ENCODE results near the gene TTC19. TPM values are rescaled to one million over a fixed set of nuclear protein-coding genes. Genes with fewer than 3 reads are reported as not detected.
"Not testable (repeated sequence)": the region's sequence is repeated elsewhere in the genome, so short reads cannot be mapped to it uniquely, and the experiment has no call there.

TTC19 gene
- total RNA-seq, 1 donor, result 41.0 TPM

DNA sequence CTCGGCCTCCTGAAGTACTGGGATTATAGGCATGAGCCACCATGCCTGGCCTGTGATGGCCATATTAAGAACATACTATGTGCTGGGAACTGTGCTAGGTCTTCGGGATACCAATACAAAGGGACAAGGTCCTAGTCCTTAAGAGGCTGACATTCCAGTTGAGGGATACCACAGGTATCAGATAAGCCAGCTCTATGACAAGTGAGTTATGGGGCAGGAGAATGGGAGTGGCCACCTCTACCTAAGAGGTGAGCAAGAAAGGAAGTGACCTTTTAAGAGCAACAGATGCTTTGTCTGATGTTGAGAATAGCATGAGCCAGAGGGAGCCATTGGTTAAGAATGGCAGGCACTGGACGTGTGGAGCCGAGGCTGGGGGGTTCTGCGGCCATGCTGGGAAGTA lies 27.7 kb upstream of the TTC19 start:
- DNase-seq (ENCODE audit: low read depth), result no peak
- H3K4me3 ChIP-seq (ENCODE audit: low read depth, low read length), result no peak overlapping the region
- TF ChIP-seq, protein P1, sequence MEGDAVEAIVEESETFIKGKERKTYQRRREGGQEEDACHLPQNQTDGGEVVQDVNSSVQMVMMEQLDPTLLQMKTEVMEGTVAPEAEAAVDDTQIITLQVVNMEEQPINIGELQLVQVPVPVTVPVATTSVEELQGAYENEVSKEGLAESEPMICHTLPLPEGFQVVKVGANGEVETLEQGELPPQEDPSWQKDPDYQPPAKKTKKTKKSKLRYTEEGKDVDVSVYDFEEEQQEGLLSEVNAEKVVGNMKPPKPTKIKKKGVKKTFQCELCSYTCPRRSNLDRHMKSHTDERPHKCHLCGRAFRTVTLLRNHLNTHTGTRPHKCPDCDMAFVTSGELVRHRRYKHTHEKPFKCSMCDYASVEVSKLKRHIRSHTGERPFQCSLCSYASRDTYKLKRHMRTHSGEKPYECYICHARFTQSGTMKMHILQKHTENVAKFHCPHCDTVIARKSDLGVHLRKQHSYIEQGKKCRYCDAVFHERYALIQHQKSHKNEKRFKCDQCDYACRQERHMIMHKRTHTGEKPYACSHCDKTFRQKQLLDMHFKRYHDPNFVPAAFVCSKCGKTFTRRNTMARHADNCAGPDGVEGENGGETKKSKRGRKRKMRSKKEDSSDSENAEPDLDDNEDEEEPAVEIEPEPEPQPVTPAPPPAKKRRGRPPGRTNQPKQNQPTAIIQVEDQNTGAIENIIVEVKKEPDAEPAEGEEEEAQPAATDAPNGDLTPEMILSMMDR (IDR thresholded peaks at IDR 0.05; ENCODE audit: insufficient read depth, low read depth, low read length), result no peak

DNA sequence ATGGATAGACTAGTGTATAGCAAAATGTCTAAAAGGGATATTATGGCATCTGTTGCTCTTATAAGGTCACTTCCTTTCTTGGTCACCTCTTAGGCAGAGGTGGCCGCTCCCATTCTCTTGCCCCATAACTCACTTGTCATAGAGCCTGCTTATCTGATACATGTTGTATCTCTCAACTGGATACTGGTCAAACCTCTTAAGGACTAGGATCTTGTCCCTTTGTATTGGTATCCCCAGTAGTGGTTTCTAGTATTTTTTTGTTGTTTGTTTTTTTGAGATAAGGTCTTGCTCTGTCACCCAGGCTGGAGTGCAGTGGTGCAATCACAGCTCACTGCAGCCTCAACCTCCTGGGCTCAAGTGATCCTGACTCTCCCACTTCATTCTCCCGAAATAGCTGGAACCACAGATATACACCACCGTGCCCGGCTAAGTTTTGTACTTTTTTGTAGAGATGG lies 27.1 kb upstream of the TTC19 start:
- H3K4me3 ChIP-seq (ENCODE audit: low read depth, low read length), result no peak overlapping the region
- DNase-seq (ENCODE audit: low read depth), result no peak
- TF ChIP-seq, protein P1 (IDR thresholded peaks at IDR 0.05; ENCODE audit: insufficient read depth, low read depth, low read length), result no peak

DNA sequence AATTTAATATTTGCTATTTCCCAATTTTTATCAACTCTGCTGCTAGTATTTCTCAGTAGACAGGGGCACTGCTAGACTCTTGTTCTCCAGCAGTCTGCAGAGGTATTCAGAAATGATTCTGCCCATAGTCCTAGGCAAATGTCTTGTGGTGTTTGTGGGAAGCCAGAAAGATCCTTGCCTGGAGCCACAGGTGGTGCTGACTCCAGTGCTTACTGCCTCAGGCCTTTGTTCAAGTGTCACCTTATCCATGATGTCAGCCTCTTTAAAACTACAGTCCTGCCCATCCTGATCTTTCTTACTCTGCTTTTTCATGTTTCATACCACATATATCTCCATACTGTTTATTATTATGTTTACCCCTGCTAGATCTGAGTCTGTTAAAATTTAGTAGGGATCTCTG lies 26.6 kb upstream of the TTC19 start:
- H3K4me3 ChIP-seq (ENCODE audit: low read depth, low read length), result no peak overlapping the region
- DNase-seq (ENCODE audit: low read depth), result no peak
- TF ChIP-seq, protein P1 (IDR thresholded peaks at IDR 0.05; ENCODE audit: insufficient read depth, low read depth, low read length), result no peak

DNA sequence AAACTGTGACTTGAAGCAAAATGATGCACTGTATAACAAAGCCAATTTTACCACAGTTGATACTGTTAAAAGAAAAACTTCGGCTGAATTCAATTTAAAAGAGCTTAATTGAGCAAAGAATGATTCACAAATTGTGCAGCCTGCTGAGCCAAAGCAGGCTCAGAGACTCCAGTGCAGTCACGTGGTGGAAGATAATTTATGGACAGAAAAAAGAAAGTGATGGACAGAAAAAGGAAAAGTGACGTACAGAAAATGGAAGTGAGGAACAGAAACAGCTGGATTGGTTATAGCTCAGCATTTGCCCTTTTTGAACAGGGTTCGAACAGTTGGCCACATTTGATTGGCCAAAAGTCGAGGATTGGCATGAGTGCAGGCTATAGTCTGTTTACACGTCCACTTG lies 25.8 kb upstream of the TTC19 start:
- DNase-seq (ENCODE audit: low read depth), result no peak
- H3K4me3 ChIP-seq (ENCODE audit: low read depth, low read length), result no peak overlapping the region
- TF ChIP-seq, protein P1 (IDR thresholded peaks at IDR 0.05; ENCODE audit: insufficient read depth, low read depth, low read length), result no peak

DNA sequence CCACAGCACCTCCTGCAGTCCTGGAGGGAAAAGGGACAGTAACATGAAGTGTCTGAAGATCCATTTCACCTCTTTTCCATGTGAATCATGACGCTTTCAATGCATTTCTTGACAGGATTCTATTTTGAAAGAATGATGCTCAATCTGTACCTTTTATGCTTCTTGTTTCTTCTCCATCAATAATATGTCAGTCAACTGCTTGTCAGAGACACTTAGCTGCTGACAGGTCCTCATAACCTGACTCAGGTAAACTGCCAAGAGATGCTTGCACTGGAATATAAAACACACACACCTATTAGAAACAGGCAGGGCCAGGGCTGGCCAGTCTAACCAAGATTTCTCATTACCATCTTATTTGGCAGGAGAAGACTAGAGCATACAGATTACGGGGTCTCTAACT lies 21.7 kb upstream of the TTC19 start:
- TF ChIP-seq, protein P1 (IDR thresholded peaks at IDR 0.05; ENCODE audit: insufficient read depth, low read depth, low read length), result no peak
- no peak overlapping the region for H3K4me3 ChIP-seq (ENCODE audit: low read depth, low read length)
- no peak for DNase-seq (ENCODE audit: low read depth)

DNA sequence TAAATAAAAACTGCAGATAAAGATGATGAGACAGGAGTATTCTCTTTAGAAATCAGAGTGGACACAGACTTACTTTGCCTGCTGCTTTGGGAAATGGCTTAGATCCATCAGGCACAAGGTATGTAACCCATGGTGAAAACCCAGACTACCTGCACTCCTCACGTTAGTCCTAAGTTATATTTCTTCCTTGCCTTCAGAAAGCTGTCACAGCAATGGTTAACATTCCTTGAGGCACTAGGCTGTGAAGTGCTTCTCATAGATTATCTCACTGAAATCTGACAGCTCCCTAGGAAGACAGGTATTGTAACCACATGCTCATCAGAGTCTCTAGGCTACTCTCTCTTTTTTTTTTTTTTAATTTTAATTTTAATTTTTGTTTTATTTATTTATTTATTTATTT lies 21.0 kb upstream of the TTC19 start:
- TF ChIP-seq, protein P1 (IDR thresholded peaks at IDR 0.05; ENCODE audit: insufficient read depth, low read depth, low read length), result no peak
- H3K4me3 ChIP-seq (ENCODE audit: low read depth, low read length), result no peak overlapping the region
- no peak for DNase-seq (ENCODE audit: low read depth)

DNA sequence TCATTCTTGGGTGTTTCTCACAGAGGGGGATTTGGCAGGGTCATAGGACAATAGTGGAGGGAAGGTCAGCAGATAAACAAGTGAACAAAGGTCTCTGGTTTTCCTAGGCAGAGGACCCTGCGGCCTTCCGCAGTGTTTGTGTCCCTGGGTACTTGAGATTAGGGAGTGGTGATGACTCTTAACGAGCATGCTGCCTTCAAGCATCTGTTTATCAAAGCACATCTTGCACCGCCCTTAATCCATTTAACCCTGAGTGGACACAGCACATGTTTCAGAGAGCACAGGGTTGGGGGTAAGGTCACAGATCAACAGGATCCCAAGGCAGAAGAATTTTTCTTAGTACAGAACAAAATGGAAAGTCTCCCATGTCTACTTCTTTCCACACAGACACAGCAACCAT lies 20.6 kb upstream of the TTC19 start:
- not testable (repeated sequence) for H3K4me3 ChIP-seq (ENCODE audit: low read depth, low read length); DNase-seq (ENCODE audit: low read depth)
